ELF-1 (cell line): ENCODE data around the gene USP14.
"Not testable (repeated sequence)": the region's sequence is repeated elsewhere in the genome, so short reads cannot be mapped to it uniquely, and the experiment has no call there.

ENCODE experiments used
- DNase-seq: peaks from one replicate; pipeline ENCODE4 v3.0.0-alpha.2; 2016; ENCODE audit warnings: low read depth, low spot score

The USP14 gene

DNA sequence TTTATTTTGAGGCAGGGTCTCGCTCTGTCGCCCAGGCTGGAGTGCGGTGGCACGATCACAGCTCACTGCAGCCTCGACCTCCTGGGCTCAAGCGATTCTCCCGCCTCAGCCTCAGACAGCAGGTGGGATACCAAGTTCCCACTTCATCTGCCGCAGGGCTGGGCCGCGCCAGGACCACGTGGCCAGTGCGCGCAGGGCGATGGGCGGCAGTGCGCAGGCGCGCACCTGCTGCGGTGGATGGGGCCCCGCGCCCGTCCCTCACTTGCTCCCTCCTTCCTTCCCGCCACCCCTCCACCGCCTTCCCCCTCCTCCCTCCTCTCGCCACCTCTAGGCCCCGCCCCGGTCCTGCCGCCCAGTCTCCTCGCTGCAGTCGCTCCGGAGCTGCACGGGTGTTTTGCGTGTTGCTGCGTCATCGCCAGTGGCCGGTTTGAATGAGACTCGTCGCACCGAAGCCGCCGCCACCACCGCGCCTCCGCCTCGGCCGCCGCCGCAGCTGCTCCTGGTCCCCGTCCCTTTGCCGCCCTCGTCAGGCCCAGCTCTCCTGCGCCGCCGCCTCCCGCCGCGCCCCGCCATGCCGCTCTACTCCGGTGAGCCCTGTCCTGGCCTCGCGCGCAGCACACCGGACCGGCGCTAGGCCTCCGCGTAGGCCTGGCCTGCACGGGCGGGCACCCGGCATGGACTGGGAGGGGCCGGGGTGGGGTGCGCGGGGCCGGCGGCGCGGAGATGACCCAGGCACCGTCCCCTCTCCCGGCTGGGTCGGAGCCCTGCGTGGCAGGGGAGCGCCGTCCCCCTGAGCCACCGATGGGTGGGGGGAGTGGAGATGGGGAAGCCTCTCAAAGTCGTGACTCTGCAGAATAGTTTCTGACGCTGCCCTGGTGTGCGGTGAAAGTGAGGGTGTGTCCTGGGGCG lies at the start of gene USP14:
Gene USP14, plus strand, starts transcription at position 430 of the 909 bp plus-strand sequence. Its CDS starts 142 bp downstream, at position 572.
- peak; percentile 96 for DNase-seq

GRCh38 chr18:108665-109063 lies 49.7 kb upstream of the USP14 start:
- not testable (repeated sequence) for DNase-seq

- DNase-seq = peak; percentile 24
These were observed 49.0 kb upstream of the USP14 start for GRCh38 chr18:109130-109921.

DNA sequence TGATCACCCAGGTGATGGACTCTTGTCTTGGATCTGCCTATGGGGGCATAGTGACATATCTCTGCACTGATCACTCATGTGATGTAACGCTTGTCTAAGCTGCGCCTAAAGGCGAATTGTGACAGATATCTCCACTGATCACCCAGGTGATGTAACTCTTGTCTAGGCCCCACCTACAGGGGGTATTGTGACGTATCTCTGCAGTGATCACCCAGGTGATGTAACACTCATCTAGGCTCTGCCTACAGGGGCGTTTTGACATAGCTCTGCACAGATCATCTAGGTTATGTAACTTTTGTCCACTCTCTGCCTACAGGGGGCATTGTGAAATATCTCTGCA lies 48.5 kb upstream of the USP14 start:
- DNase-seq = not testable (repeated sequence)

DNA sequence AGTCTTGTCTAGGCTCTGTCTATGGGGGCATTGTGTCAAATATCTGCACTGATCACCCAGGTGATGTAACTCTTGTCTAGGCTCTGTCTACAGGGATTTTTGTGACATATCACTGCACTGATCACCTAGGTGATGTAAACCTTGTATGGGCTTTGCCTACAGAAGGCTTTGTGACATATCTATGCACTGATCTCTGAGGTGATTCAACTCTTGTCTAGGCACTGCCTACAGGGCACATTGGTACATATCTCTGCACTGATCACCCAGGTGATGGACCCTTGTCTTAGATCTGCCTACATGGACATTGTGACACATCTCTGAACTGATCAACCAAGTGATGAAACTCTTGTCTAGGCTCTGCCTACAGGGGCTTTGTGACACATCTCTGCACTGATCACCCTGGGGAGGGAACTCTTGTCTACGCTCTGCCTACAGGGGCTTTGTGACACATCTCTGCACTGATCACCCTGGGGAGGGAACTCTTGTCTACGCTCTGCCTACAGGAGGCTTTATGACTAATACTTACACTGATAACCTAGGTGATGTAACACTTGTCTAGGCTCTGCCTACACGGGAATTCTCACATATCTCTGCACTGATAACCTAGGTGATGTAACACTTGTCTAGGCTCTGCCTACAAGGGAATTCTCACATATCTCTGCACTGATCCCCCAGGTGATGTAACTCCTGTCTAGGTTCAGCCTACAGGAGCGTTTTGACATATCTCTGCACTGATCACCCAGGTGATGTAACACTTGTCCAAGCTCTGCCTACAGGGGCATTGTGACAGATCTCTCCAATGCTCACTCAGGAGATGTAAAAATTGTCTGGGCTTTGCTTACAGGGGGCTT lies 47.8 kb upstream of the USP14 start:
- DNase-seq = not testable (repeated sequence)

- peak; percentile 68 for DNase-seq
These were observed 46.9 kb upstream of the USP14 start for GRCh38 chr18:111306-112014.

- not testable (repeated sequence) for DNase-seq
These were observed 46.2 kb upstream of the USP14 start for GRCh38 chr18:112015-112733.

DNA sequence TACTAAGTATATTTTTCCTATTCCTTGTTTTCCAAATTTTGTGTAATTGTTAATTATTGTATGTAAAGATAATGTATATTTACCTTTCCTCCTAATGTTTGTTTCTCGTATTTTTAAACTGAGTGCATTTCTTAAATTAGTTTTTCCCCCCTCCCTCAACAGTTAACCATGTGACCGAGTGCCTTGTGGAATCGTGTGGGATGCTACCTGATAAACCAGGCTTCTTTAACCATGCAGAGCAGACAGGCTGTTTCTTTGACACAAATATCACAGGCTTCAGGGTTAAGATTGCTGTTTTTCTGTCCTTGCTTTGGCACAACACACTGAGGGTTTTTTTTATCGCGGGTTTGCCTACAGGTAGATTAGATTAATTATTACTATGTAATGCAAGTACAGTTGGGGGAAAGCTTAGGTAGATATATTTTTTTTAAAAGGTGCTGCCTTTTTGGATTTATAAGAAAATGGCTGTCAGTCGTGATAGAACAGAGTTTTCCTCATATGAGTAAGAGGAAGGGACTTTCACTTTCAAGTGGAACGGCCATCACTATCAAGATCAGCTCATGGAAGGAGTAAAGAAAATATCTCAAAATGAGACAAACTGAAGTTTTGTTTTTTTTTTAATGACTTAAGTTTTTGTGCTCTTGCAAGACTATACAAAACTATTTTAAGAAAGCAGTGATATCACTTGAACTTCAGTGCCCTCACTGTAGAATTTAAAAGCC lies 37.7 kb upstream of the USP14 start:
- DNase-seq = not testable (repeated sequence)

GRCh38 chr18:135045-135444 lies 23.3 kb upstream of the USP14 start:
- no peak for DNase-seq

GRCh38 chr18:136433-136832 lies 21.9 kb upstream of the USP14 start:
- peak; percentile 12 for DNase-seq

DNA sequence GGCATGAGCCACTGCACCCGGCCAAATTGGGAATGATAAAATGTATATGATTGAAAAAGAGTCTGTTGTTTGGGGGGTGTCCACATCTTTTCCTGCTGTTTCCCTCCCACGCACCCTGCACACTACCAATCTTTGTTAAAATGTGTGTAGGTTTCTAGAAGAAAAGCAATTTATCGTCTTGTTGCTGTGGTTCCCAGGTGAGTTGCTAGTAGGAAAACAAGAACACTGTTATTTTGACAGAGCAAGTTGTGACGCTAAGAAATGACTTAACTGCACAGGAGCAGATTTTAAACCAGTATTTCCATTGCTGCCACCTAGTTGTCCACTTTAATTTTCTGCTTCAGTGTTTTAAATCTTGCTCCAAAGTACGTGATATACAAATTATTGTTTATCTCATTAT lies 21.0 kb upstream of the USP14 start:
- no peak for DNase-seq

DNA sequence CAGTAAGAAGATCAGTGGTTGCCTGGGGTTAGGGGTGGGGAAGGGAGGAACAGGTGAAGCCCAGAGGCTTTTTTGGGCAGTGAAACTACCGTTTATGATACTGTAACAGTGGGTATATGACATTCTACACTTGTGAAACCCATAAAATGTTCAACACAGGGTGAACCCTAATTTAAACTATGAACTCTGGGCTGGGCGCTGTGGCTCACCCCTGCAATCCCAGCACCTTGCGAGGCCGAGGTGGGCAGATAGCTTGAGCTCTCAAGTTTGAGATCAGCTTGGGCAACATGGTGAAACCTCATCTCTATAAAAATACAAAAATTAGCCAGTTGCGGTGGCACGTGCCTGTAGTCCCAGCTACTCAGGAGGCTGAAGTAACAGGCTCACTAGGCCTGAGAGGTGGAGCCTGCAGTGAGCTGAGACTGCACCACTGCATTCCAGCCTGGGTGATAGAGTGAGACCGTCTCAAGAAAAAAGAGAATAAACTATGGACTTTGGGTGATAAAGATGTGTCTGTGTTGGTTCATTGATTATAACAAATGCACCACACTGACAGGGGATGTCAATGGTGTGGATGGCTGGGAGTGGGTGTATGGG lies 17.6 kb upstream of the USP14 start:
- DNase-seq = no peak

- DNase-seq = peak; percentile 7
These were observed 15.6 kb upstream of the USP14 start for GRCh38 chr18:142624-143296.

DNA sequence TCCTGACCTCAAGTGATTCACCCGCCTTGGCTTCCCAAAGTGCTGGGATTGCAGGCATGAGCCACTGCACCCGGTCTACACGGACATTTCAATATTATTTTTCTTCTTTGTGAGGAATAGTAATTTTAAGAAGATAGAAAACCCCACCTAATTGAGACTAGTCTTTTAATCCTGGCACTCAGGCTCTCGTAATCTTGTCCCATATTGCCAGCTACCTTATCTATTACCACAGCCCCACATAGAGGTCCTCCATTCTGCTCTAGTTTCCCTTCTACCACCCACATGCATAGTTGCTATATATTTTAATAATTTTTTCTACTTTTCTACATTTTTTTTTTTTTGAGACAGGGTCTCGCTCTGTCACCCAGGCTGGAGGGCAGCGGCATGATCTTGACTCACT lies 9.5 kb upstream of the USP14 start:
- no peak for DNase-seq

- no peak for DNase-seq
These were observed 4.2 kb upstream of the USP14 start for GRCh38 chr18:154151-154550.

- DNase-seq = no peak
These were observed 2.7 kb upstream of the USP14 start for GRCh38 chr18:155688-156087.

DNA sequence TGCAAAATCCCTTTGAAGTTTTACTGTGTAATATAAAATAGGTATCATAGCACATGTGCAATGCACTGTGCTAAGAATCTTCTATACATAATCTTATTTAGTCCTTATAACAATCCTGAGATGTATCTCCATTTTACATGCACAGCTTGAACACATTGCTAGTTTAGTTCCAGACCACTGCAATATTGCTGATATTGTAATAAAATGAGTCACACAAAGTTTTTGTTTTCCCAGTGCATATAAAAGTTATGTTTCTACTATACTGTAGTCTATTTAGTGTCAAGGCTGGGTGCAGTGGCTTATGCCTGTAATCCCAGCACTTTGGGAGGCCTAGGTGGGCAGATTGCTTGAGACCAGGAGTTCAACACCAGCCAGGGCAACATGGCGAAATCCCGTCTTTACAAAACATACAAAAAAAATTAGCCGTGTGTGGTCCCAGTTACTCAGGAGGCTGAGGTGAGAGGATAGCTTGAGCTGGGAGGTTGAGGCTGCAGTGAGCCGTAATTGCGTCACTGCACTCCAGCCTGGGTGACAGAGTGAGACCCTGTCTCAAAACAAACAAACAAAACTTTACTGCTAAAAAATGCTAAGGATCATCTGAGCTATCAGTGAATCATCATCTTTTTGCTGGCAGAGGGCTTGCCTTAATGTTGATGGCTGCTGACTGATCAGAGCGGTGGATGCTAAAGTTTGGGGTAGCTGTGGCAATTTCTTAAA lies 1.7 kb upstream of the USP14 start:
- no peak for DNase-seq

DNA sequence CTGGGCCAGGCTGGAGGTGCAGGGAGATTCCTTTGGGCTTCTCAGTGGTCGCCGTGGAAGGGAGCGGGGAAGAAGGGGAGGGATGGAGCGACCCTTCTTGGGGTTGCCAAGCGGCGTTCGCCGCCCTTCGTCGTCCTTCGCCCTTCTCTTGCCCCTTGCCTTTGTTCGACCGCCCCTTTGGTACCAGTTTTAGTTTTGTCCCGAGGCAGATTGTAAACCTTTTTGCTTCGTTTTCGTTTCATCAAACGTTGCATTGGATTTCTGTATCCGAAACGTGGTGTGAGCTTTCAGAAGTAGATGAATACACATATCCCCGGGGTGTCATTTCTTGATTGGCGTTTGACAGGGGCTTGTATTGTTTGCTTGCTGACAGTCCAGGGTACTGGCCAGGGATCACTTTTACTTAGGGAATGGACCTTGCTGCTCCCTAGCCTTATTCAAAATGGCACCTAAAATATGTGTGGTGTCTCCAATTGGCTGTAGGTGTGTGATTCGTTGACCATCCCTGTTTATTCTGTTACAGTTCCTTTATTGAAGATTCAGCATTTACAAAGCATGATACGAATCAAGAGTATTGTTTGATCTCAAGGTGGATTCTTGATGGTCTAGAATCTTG lies 788 bp downstream of the USP14 start:
- DNase-seq = peak; percentile 52
